Neuronal stem cell (in vitro differentiated cells): ENCODE results near the gene HOXC11.
A peak's percentile ranks its signal among the peaks of the same experiment; 100 is the strongest.

ENCODE experiments used
- DNase-seq: peaks from one replicate; pipeline ENCODE4 v3.0.0-alpha.2; 2013; ENCODE audit warnings: low spot score
- H2AFZ ChIP-seq: one replicate; pipeline ENCODE4 v1.6.1; 2013; ENCODE audit warnings: mild to moderate bottlenecking, low read length, inconsistent platforms
- H2AK5ac ChIP-seq: 2 replicates; pipeline ENCODE4 v1.6.1; 2013; ENCODE audit warnings: low read depth, mild to moderate bottlenecking, inconsistent platforms, low read length, moderate library complexity, mixed read lengths
- H2BK120ac ChIP-seq: 2 replicates; pipeline ENCODE4 v1.6.1; 2013; ENCODE audit warnings: low read depth, mild to moderate bottlenecking, inconsistent platforms, low read length, moderate library complexity, mixed read lengths
- H2BK12ac ChIP-seq: one replicate; pipeline ENCODE4 v1.6.1; 2013; ENCODE audit warnings: low read length, inconsistent platforms
- H2BK15ac ChIP-seq: 2 replicates; pipeline ENCODE4 v1.6.1; 2013; ENCODE audit warnings: mild to moderate bottlenecking, low read length, inconsistent platforms, mixed read lengths
- H2BK5ac ChIP-seq: one replicate; pipeline ENCODE4 v1.6.1; 2013; ENCODE audit warnings: inconsistent platforms, mild to moderate bottlenecking, low read length, moderate library complexity
- H3K14ac ChIP-seq: one replicate; pipeline ENCODE4 v1.6.1; 2013; ENCODE audit warnings: low read length, inconsistent platforms
- H3K18ac ChIP-seq: 2 replicates; pipeline ENCODE4 v1.6.1; 2013; ENCODE audit warnings: low read length, inconsistent platforms
- H3K23ac ChIP-seq: 2 replicates; pipeline ENCODE4 v1.6.1; 2013; ENCODE audit warnings: low read depth, mild to moderate bottlenecking, mixed read lengths, low read length, inconsistent platforms; ENCODE audit not compliant: poor library complexity
- H3K27ac ChIP-seq: replicated peaks from 3 replicates; pipeline ENCODE4 v1.5.1; 2013; ENCODE audit warnings: low read length, inconsistent platforms
- H3K27me3 ChIP-seq, 3 experiments: 2 replicates each; pipeline ENCODE4 v1.6.1; 2013; ENCODE audit warnings: low read length in 3 of 3, mild to moderate bottlenecking in 2 of 3, inconsistent platforms in 1 of 3, low read depth in 1 of 3, mixed read lengths in 1 of 3, moderate library complexity in 1 of 3; ENCODE audit not compliant: control insufficient read depth in 3 of 3, insufficient read depth in 3 of 3
- H3K36me3 ChIP-seq, 2 donors: replicated peaks in 1 of 2; 2 replicates each; pipeline ENCODE4 v1.6.1; 2013; ENCODE audit warnings: low read length in 2 of 2; ENCODE audit not compliant: control insufficient read depth in 2 of 2, insufficient read depth in 2 of 2
- H3K4ac ChIP-seq: 2 replicates; pipeline ENCODE4 v1.6.1; 2013; ENCODE audit warnings: inconsistent platforms, mild to moderate bottlenecking, low read length, moderate library complexity
- H3K4me1 ChIP-seq, 2 donors: 1 replicate in 1 of 2; 2 replicates in 1 of 2; pipeline ENCODE4 v1.6.1; 2013; ENCODE audit warnings: low read length in 2 of 2, low read depth in 1 of 2; ENCODE audit not compliant: control insufficient read depth in 2 of 2, insufficient read depth in 1 of 2
- H3K4me2 ChIP-seq: one replicate; pipeline ENCODE4 v1.6.1; 2013; ENCODE audit warnings: mild to moderate bottlenecking, low read length, inconsistent platforms; ENCODE audit not compliant: insufficient read depth, poor library complexity, severe bottlenecking
- H3K4me3 ChIP-seq, 2 donors: 2 replicates each; pipeline ENCODE4 v1.5.1; 2013; ENCODE audit warnings: low read length in 2 of 2, mild to moderate bottlenecking in 2 of 2, inconsistent platforms in 1 of 2, moderate library complexity in 1 of 2
- H3K79me1 ChIP-seq: one replicate; pipeline ENCODE4 v1.6.1; 2013; ENCODE audit warnings: low read depth, mild to moderate bottlenecking, inconsistent platforms, low read length, moderate library complexity
- H3K9ac ChIP-seq: one replicate; pipeline ENCODE4 v1.6.1; 2013; ENCODE audit warnings: mild to moderate bottlenecking, low read depth, low read length, inconsistent platforms; ENCODE audit not compliant: poor library complexity
- H3K9me3 ChIP-seq, 2 donors: replicated peaks in 1 of 2; 2 replicates each; pipeline versions ENCODE3 to v1.6.1; 2013; ENCODE audit warnings: low read length in 2 of 2, mild to moderate bottlenecking in 2 of 2, inconsistent platforms in 1 of 2, low read depth in 1 of 2, mixed read lengths in 1 of 2, moderate library complexity in 1 of 2; ENCODE audit not compliant: control insufficient read depth in 2 of 2, insufficient read depth in 1 of 2
- H4K8ac ChIP-seq: one replicate; pipeline ENCODE4 v1.6.1; 2013; ENCODE audit warnings: low read depth, mild to moderate bottlenecking, inconsistent platforms, low read length, moderate library complexity
- H4K91ac ChIP-seq: one replicate; pipeline ENCODE4 v1.6.1; 2013; ENCODE audit warnings: low read length, low read depth, mild to moderate bottlenecking, inconsistent platforms; ENCODE audit not compliant: poor library complexity
- WGBS, 2 donors: extraction: QIAGEN DNeasy Blood & Tissue Kit; methylation state at CpG; one replicate each; pipeline ENCODE4 v1.1.7; 2013; ENCODE audit warnings: missing lambda C conversion rate in 2 of 2, mixed read lengths in 1 of 2; ENCODE audit not compliant: insufficient read length in 2 of 2, insufficient replicate concordance in 1 of 2; ENCODE audit errors: extremely low coverage in 2 of 2; 5-methylcytosine and 5-hydroxymethylcytosine counted together

Gene HOXC11

GRCh38 chr12:53972152-53972702 lies 699 bp upstream of the HOXC11 start:
- no peak overlapping the region for H3K4me3 ChIP-seq
- no peak overlapping the region for H3K27ac ChIP-seq
- no peak for DNase-seq
- H3K36me3 ChIP-seq: no peaks in the 10 kb centered on the region
- no peak overlapping the region for H3K23ac ChIP-seq
- WGBS, 2 donors: no CpG with 5 or more reads among the region's 9 CpGs
- H3K4me2 ChIP-seq: no peak overlapping the region
- no peaks in the 10 kb centered on the region for H3K79me1 ChIP-seq
- no peak overlapping the region for H2BK5ac ChIP-seq
- H2AK5ac ChIP-seq: no peak overlapping the region
- H2BK15ac ChIP-seq: no peak overlapping the region
- peaks cover 77 to 100% (median 100%) of the 10 kb centered on the region in 3 experiments for H3K27me3 ChIP-seq
- H3K9me3 ChIP-seq: peaks cover 0 to 18% of the 10 kb centered on the region in 2 donors
- no peaks in the 10 kb centered on the region for H3K4me1 ChIP-seq
- no peak overlapping the region for H2BK12ac ChIP-seq
- no peak overlapping the region for H3K18ac ChIP-seq
- no peak overlapping the region for H4K91ac ChIP-seq
- H2BK120ac ChIP-seq: no peak overlapping the region
- no peak overlapping the region for H4K8ac ChIP-seq
- H3K9ac ChIP-seq: no peak overlapping the region
- no peak overlapping the region for H3K14ac ChIP-seq
- no peak overlapping the region for H2AFZ ChIP-seq
- no peak overlapping the region for H3K4ac ChIP-seq

- no peak overlapping the region for H3K27ac ChIP-seq
- H3K27me3 ChIP-seq: peaks cover 69 to 99% (median 99%) of the 10 kb centered on the region in 3 experiments
- H2BK5ac ChIP-seq: no peak overlapping the region
- no peaks in the 10 kb centered on the region for H3K79me1 ChIP-seq
- peak overlapping the region; percentile 29 for H2AFZ ChIP-seq
- H3K14ac ChIP-seq: no peak overlapping the region
- no peak overlapping the region for H3K4ac ChIP-seq
- no CpG with 5 or more reads among the region's 71 CpGs for WGBS, 2 donors
- no peak overlapping the region for H3K4me2 ChIP-seq
- no peak overlapping the region for H2BK120ac ChIP-seq
- H2BK15ac ChIP-seq: no peak overlapping the region
- no peak overlapping the region for H2AK5ac ChIP-seq
- H2BK12ac ChIP-seq: no peak overlapping the region
- H3K18ac ChIP-seq: no peak overlapping the region
- H3K9ac ChIP-seq: no peak overlapping the region
- no peaks in the 10 kb centered on the region for H3K4me1 ChIP-seq
- no peak for DNase-seq
- no peak overlapping the region for H3K4me3 ChIP-seq
- H3K23ac ChIP-seq: no peak overlapping the region
- H4K8ac ChIP-seq: no peak overlapping the region
- no peak overlapping the region for H4K91ac ChIP-seq
- peaks cover 0 to 17% of the 10 kb centered on the region in 2 donors for H3K9me3 ChIP-seq
- no peaks in the 10 kb centered on the region for H3K36me3 ChIP-seq
These were observed 513 bp downstream of the HOXC11 start for GRCh38 chr12:53973236-53974042.

DNA sequence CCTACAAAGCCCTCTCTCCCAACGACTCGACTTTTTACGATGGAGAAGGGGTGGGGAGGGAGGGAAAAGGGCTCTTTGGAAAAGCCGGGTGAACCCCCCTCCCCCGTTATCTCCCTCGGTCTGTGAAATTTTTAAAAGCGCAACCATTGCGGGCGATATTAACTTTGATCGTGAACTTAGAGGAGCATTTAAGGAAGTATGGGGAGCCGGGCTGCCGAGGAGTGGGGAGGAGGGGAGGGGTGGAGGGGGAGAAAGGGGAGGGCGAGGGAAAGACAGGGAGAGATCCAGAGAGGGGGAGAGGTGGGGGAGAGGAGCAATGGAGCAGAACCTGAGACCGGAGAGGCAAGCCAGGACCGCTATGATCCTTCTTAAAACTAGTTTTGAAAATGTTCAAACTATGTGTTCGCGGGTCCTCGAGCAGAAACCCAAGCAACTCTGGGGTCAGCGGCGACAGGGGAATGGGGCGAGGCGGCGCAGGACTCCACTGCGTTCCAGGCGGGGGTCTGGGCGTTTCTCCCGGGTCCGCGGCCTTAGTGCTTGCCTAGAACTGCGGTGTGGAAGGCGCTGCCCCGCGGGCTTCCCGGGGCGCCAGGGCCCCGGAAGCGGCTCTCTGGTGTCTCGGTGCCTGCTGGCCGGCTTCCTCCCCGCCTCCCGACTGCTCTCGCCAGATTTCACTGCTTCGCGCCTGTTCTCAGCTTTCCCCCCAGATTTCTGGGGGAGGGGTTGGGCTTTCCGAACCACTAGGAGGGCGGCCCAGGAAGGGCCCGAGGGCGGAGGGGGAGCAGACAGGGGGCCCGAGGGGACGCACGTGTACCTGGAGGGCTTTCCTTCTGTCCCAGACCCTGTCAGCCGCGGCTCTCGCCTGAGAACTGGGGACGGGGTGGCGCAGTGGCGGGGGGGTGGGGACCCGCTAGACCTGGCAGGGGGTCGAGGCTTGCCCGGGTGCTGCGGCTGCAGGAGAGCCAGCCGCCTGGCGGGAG lies 1.4 kb downstream of the HOXC11 start, which contains the start of gene HOTAIR:
TSS of gene HOTAIR (minus strand) at position 871 of the 980 bp plus-strand sequence.
- Histone ChIP-seq H3K79me1 (no peaks in the 10 kb centered on the region), H3K27ac (no peak within 1 kb of the TSS), H2BK12ac (no peak within 1 kb of the TSS), H2BK120ac (no peak within 1 kb of the TSS), H2BK15ac (no peak within 1 kb of the TSS), H3K4ac (no peak within 1 kb of the TSS), H3K27me3 (peaks cover 63 to 99% (median 99%) of the 10 kb centered on the region in 3 experiments), H3K4me3 (no peak within 1 kb of the TSS), H2AK5ac (no peak within 1 kb of the TSS), H4K91ac (no peak within 1 kb of the TSS), H3K9me3 (peaks cover 0 to 18% of the 10 kb centered on the region in 2 donors), H4K8ac (no peak within 1 kb of the TSS), H3K23ac (peak within 1 kb of the TSS; percentile 55), H2BK5ac (no peak within 1 kb of the TSS), H3K36me3 (no peaks in the 10 kb centered on the region), H3K9ac (no peak within 1 kb of the TSS), H3K14ac (no peak within 1 kb of the TSS), H3K18ac (peak within 1 kb of the TSS; percentile 16), H2AFZ (peak within 1 kb of the TSS; percentile 61), H3K4me1 (no peaks in the 10 kb centered on the region), H3K4me2 (no peak within 1 kb of the TSS)
- no peak for DNase-seq
- no CpG with 5 or more reads among the region's 63 CpGs for WGBS, 2 donors
